K562 (cell line): ENCODE data around the gene CC2D1A. TPM values are rescaled to one million over a fixed set of nuclear protein-coding genes. Genes with fewer than 3 reads are reported as not detected.
A peak's percentile ranks its signal among the peaks of the same experiment; 100 is the strongest.

ENCODE experiments used
- CBX3 ChIP-seq, 2 experiments: IDR thresholded peaks; 1 replicate in 1 of 2; 2 replicates in 1 of 2; pipeline ENCODE4 v1.6.1; 2012; ENCODE audit warnings: inconsistent platforms in 2 of 2, low read length in 2 of 2, borderline replicate concordance in 1 of 2, control low read depth in 1 of 2
- E2F5 ChIP-seq: sonication (generic); formaldehyde crosslinking; IDR thresholded peaks from 2 replicates; pipeline ENCODE4 v1.8.0; 2022; ENCODE audit warnings: mild to moderate bottlenecking, missing genetic modification reagents
- E2F8 ChIP-seq: fragments of 450-650 bp; IDR thresholded peaks from 2 replicates; pipeline ENCODE4 v1.7.1; 2018; ENCODE audit warnings: mild to moderate bottlenecking, low read depth; ENCODE audit not compliant: partially characterized antibody
- HDAC8 ChIP-seq: fragments of 450-650 bp; IDR thresholded peaks from 2 replicates; pipeline ENCODE4 v1.6.1; 2016; ENCODE audit warnings: mild to moderate bottlenecking, missing genetic modification characterization, moderate library complexity, missing compliant biosample characterization
- HSF4 ChIP-seq: fragments of 250-450 bp; sonication (Bioruptor Pico); IDR thresholded peaks from 2 replicates; pipeline ENCODE4 v2.1.2; 2022; ENCODE audit warnings: mild to moderate bottlenecking, moderate library complexity, borderline replicate concordance
- JUND ChIP-seq, 2 experiments: IDR thresholded peaks; 2 replicates in 1 of 2; 3 replicates in 1 of 2; pipeline ENCODE4 v1.6.1; 2011; ENCODE audit warnings: borderline replicate concordance in 2 of 2, low read depth in 2 of 2, low read length in 2 of 2, improper control_type of control experiment in 1 of 2, missing biosample characterization in 1 of 2, missing genetic modification characterization in 1 of 2, missing genetic modification reagents in 1 of 2
- KLF6 ChIP-seq: fragments of 250-450 bp; sonication (Bioruptor Pico); IDR thresholded peaks from 2 replicates; pipeline ENCODE4 v1.4.0; 2020; ENCODE audit warnings: mild to moderate bottlenecking, moderate library complexity, borderline replicate concordance
- MAZ ChIP-seq, 2 experiments: fragments of 450-650 bp in 1 of 2; sonication (generic) in 1 of 2; formaldehyde crosslinking; IDR thresholded peaks in 1 of 2; conservative IDR thresholded peaks in 1 of 2; 2 replicates each; pipeline versions ENCODE4 v1.4.0 to v1.5.0; 2020; ENCODE audit warnings: mild to moderate bottlenecking in 1 of 2, missing genetic modification reagents in 1 of 2
- MYBL2 ChIP-seq, 2 experiments: fragments of 450-650 bp in 1 of 2; sonication (generic) in 1 of 2; formaldehyde crosslinking in 1 of 2; IDR thresholded peaks; 2 replicates each; pipeline versions ENCODE4 v1.6.1 to v1.8.1; 2017 to 2022; ENCODE audit warnings: borderline replicate concordance in 1 of 2, inconsistent platforms in 1 of 2, low read depth in 1 of 2, mild to moderate bottlenecking in 1 of 2, missing genetic modification reagents in 1 of 2, moderate library complexity in 1 of 2
- SRSF1 ChIP-seq: fragments of 200-400 bp; formaldehyde crosslinking; IDR thresholded peaks from 2 replicates; pipeline ENCODE4 v1.6.1; 2017; ENCODE audit warnings: mild to moderate bottlenecking, low read depth, low read length, moderate library complexity
- THRA ChIP-seq: fragments of 450-650 bp; IDR thresholded peaks from 2 replicates; pipeline ENCODE4 v1.6.1; 2017; ENCODE audit warnings: mild to moderate bottlenecking, moderate library complexity
- ZBTB1 ChIP-seq: sonication (generic); formaldehyde crosslinking; IDR thresholded peaks from 2 replicates; pipeline ENCODE4 v1.8.1; 2023; ENCODE audit warnings: missing genetic modification reagents, low read depth, mild to moderate bottlenecking, borderline replicate concordance
- ZBTB2 ChIP-seq: fragments of 450-650 bp; IDR thresholded peaks from 2 replicates; pipeline ENCODE4 v1.6.1; 2016; ENCODE audit warnings: antibody characterized with exemption
- ZEB2 ChIP-seq: fragments of 450-650 bp; IDR thresholded peaks from 2 replicates; pipeline ENCODE4 v1.6.1; 2016
- ZFP36 ChIP-seq: fragments of 150-350 bp; IDR thresholded peaks from 2 replicates; pipeline ENCODE4 v1.6.1; 2018; ENCODE audit warnings: low read length, low read depth; ENCODE audit not compliant: partially characterized antibody
- ZNF124 ChIP-seq: sonication (generic); formaldehyde crosslinking; IDR thresholded peaks from 2 replicates; pipeline ENCODE4 v1.8.1; 2022; ENCODE audit warnings: missing genetic modification reagents
- ZNF239 ChIP-seq: fragments of 250-450 bp; sonication (Bioruptor Pico); IDR thresholded peaks from 2 replicates; pipeline ENCODE4 v1.4.0; 2020; ENCODE audit warnings: mild to moderate bottlenecking
- ZNF347 ChIP-seq: fragments of 450-650 bp; formaldehyde crosslinking; IDR thresholded peaks from 2 replicates; pipeline ENCODE4 v1.4.0; 2020; ENCODE audit warnings: low read depth, mild to moderate bottlenecking, moderate library complexity
- ZNF444 ChIP-seq: fragments of 250-450 bp; sonication (Bioruptor Pico); IDR thresholded peaks from 2 replicates; pipeline ENCODE4 v1.4.0; 2020; ENCODE audit warnings: mild to moderate bottlenecking, moderate library complexity
- ZNF561 ChIP-seq: fragments of 450-650 bp; formaldehyde crosslinking; conservative IDR thresholded peaks from 2 replicates; pipeline ENCODE4 v1.4.0; 2020; ENCODE audit warnings: mild to moderate bottlenecking, moderate library complexity
- ZSCAN29 ChIP-seq: fragments of 450-650 bp; IDR thresholded peaks from 2 replicates; pipeline ENCODE4 v1.6.1; 2017
- polyA plus RNA-seq, 8 experiments: library from polyadenylated mRNA; depleted of rRNA in 4 of 8; stranded (reverse) in 5 of 8; unstranded in 3 of 8; fragments of >200 nt; fragmentation: Nextera tagmentation in 2 of 8; fragmentation: Illumina TruSeq in 1 of 8; extraction: Ambion mirVana in 2 of 8; extraction: Trizol in 1 of 8; gene quantifications; 2 replicates each; pipeline versions ENCODE4 v1.2.1 to v1.2.3, GENCODE V29; 2011 to 2014; ENCODE audit warnings: inconsistent platforms in 1 of 8, missing spikeins in 1 of 8
- total RNA-seq, 7 experiments: library from RNA; depleted of rRNA in 6 of 7; stranded (reverse); fragments of >200 nt in 6 of 7; fragmentation: Illumina TruSeq in 2 of 7; extraction: Trizol in 2 of 7; gene quantifications; 2 replicates each; pipeline versions ENCODE4 v1.2.1 to v1.2.3, GENCODE V29; 2011 to 2021; ENCODE audit warnings: low replicate concordance in 1 of 7

CC2D1A gene
- total and polyA plus RNA-seq, 9 of the 15 experiments (the other 6 are each of a cell fraction or from before 2014, with no cell fraction given): 0.32 to 31.0 (median 12.9) TPM

GRCh38 chr19:13952154-13952930 is 46.3 kb downstream of the CC2D1A start, which contains the start of gene DCAF15 (continued):
- TF ChIP-seq HDAC8 (tag): no peak
- 0 out of 2 replicates have a peak, but pooled peaks have one; percentile 14 for TF ChIP-seq JUND (IDR thresholded peaks at IDR 0.05; ENCODE audit: borderline replicate concordance, low read depth, low read length)
- TF ChIP-seq JUND (tag; IDR thresholded peaks at IDR 0.05; ENCODE audit: borderline replicate concordance, low read depth, low read length): no peak
- TF ChIP-seq HSF4 (CRISPR knock-in tag): no peak
- TF ChIP-seq E2F8: no peak
- no peak for TF ChIP-seq E2F5 (CRISPR knock-in tag)
- no peak for TF ChIP-seq CBX3 (IDR thresholded peaks at IDR 0.05; ENCODE audit: borderline replicate concordance in 1 of 2, low read length in 2 of 2)
- TF ChIP-seq ZBTB2: no peak
- no peak for TF ChIP-seq ZBTB1 (CRISPR knock-in tag)
- TF ChIP-seq ZEB2: no peak
- no peak for TF ChIP-seq ZNF444
- TF ChIP-seq ZNF561: no peak
- TF ChIP-seq THRA: no peak
- TF ChIP-seq ZNF124 (CRISPR knock-in tag): no peak
- no peak for TF ChIP-seq ZNF239 (CRISPR knock-in tag)
- TF ChIP-seq SRSF1: no peak
- TF ChIP-seq KLF6 (CRISPR knock-in tag): no peak
- TF ChIP-seq ZFP36: no peak
- no peak for TF ChIP-seq ZSCAN29
- peak; percentile 70; the same call in 1 of the 2 replicates for TF ChIP-seq MYBL2 (IDR thresholded peaks at IDR 0.05; ENCODE audit: low read depth)
- no peak for TF ChIP-seq MYBL2 (CRISPR knock-in tag; IDR thresholded peaks at IDR 0.05; ENCODE audit: borderline replicate concordance)
- TF ChIP-seq MAZ (CRISPR knock-in tag; conservative IDR thresholded peaks at IDR 0.05 in 1 of 2, IDR thresholded peaks at IDR 0.05 in 1 of 2): peak; percentile 69 to 88; a peak in 3 of 4 replicates
- TF ChIP-seq ZNF347 (CRISPR knock-in tag): no peak
